ENCODE measurements around the gene STARD9. TPM values are rescaled to one million over a fixed set of nuclear protein-coding genes. Genes with fewer than 3 reads are reported as not detected.

The STARD9 gene
- total RNA-seq, 4 donors from 2014 or later: 22.8 to 67.2 (median 25.2) TPM

DNA sequence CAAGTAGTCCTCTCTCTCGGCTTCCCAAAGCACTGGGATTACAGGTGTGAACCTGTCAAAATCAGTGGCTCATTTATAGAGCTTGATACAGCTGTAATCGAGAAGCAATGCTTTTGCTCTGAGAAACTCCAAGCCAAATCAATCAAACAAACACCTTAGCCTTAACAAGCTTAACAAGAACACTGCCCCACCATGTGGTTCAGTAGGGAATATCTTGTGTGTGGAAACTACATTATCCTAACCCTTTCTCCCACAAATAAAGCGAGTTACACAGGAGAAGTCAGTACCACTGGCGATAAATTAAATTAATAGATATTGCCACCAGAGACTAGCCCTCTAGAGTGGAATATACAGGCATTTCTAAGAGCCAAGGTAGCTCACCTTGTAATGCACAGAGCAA is 147.7 kb downstream of the STARD9 start:
- intact Hi-C loops (cut with DNase I; ENCODE audit: low total_unique reads): no loop called here
- Histone ChIP-seq H3K27ac (no peak overlapping the region), H3K9me3 (no peaks in the 10 kb centered on the region), H3K4me3 (no peak overlapping the region), H3K27me3 (no peaks in the 10 kb centered on the region), H3K36me3 (no peaks in the 10 kb centered on the region), H3K4me1 (no peaks in the 10 kb centered on the region)
- TF ChIP-seq, protein P1, sequence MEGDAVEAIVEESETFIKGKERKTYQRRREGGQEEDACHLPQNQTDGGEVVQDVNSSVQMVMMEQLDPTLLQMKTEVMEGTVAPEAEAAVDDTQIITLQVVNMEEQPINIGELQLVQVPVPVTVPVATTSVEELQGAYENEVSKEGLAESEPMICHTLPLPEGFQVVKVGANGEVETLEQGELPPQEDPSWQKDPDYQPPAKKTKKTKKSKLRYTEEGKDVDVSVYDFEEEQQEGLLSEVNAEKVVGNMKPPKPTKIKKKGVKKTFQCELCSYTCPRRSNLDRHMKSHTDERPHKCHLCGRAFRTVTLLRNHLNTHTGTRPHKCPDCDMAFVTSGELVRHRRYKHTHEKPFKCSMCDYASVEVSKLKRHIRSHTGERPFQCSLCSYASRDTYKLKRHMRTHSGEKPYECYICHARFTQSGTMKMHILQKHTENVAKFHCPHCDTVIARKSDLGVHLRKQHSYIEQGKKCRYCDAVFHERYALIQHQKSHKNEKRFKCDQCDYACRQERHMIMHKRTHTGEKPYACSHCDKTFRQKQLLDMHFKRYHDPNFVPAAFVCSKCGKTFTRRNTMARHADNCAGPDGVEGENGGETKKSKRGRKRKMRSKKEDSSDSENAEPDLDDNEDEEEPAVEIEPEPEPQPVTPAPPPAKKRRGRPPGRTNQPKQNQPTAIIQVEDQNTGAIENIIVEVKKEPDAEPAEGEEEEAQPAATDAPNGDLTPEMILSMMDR (IDR thresholded peaks at IDR 0.05): no peak
- no peak for DNase-seq

- no peaks in the 10 kb centered on the region for H3K4me1 ChIP-seq
- intact Hi-C loops (cut with DNase I; ENCODE audit: low total_unique reads): no loop called here
- H3K9me3 ChIP-seq: no peaks in the 10 kb centered on the region
- H3K27ac ChIP-seq: no peak overlapping the region
- H3K36me3 ChIP-seq: no peaks in the 10 kb centered on the region
- H3K27me3 ChIP-seq: no peaks in the 10 kb centered on the region
- DNase-seq: no peak
- H3K4me3 ChIP-seq: no peak overlapping the region
- TF ChIP-seq, protein P1 (IDR thresholded peaks at IDR 0.05): no peak
- no peak for TF ChIP-seq POLR2A (IDR thresholded peaks at IDR 0.05)
Observed at GRCh38 chr15:42724276-42724675, 148.9 kb downstream of the STARD9 start.

DNA sequence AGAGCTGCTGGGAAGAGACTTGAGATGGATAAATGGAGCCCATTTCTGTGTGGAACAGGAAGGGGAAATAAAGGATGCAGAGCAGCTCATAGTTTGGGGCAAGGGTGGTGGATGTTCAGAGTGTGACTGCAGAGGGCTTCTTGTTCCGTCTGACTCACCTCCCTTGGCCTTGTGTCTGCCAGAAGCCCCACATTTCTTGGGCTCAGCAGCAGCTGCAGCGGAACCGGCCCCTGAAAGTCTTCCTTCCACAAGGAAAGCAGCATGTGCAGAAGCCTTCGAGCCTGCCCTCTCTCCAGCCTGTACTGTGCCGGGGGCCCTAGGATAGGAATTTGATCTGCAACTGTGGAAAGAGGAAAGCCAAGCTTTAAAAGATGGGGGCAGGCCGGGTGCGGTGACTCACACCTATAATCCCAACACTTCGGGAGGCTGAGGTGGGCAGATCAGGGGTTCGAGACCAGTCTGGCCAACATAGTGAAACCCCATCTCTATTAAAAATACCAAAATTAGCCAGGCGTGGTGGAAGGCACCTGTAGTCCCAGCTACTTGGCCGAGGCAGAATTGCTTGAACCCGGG is 150.0 kb downstream of the STARD9 start:
- no peaks in the 10 kb centered on the region for H3K4me1 ChIP-seq
- no peak overlapping the region for H3K27ac ChIP-seq
- TF ChIP-seq POLR2A (IDR thresholded peaks at IDR 0.05): no peak
- TF ChIP-seq, protein P1 (IDR thresholded peaks at IDR 0.05): no peak
- H3K36me3 ChIP-seq: no peaks in the 10 kb centered on the region
- no peak for DNase-seq
- H3K27me3 ChIP-seq: no peaks in the 10 kb centered on the region
- H3K4me3 ChIP-seq: no peak overlapping the region
- intact Hi-C loops (cut with DNase I; ENCODE audit: low total_unique reads): no loop called here
- no peaks in the 10 kb centered on the region for H3K9me3 ChIP-seq

GRCh38 chr15:42726114-42726513 is 150.7 kb downstream of the STARD9 start:
- no peaks in the 10 kb centered on the region for H3K9me3 ChIP-seq
- no peaks in the 10 kb centered on the region for H3K36me3 ChIP-seq
- H3K27me3 ChIP-seq: no peaks in the 10 kb centered on the region
- H3K27ac ChIP-seq: no peak overlapping the region
- intact Hi-C loops (cut with DNase I; ENCODE audit: low total_unique reads): no loop called here
- no peak overlapping the region for H3K4me3 ChIP-seq
- TF ChIP-seq POLR2A (IDR thresholded peaks at IDR 0.05): no peak
- TF ChIP-seq, protein P1 (IDR thresholded peaks at IDR 0.05): no peak
- no peaks in the 10 kb centered on the region for H3K4me1 ChIP-seq
- DNase-seq: no peak

DNA sequence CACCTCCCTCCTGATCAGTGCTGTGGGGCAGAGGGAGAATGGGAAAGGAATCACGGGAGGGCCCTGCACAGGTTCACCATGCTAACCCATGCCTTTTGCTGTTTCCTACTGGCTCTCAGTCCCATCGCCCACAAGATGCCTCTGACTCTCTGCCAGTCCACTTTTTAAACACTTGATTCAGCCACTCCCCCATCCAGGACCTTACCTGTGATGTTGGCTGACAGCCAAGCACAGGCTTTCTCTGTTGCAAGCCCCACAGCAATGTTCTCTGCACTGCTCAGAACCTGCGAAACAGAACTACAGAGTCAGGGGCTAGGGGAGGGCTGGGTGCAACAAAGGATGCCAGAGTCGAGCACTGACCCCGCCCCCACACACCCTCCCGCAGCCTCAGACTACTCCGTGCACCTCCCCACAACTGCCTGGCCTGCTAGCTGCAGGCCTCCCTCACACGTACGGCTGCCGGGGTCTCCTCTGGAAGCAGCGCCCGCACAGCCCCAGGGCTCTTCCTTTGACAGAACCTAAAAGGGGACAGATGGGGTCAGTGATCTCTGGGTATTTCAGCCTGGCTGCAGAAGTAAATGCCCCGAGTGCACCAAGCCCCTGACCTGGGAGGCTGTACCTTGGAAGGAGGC is 152.5 kb downstream of the STARD9 start:
- Histone ChIP-seq H3K27ac (no peak overlapping the region), H3K27me3 (no peaks in the 10 kb centered on the region), H3K36me3 (no peaks in the 10 kb centered on the region), H3K4me3 (no peak overlapping the region), H3K9me3 (no peaks in the 10 kb centered on the region), H3K4me1 (no peaks in the 10 kb centered on the region)
- intact Hi-C loops (cut with DNase I; ENCODE audit: low total_unique reads): no loop called here
- no peak for DNase-seq
- TF ChIP-seq POLR2A (IDR thresholded peaks at IDR 0.05): no peak
- TF ChIP-seq, protein P1 (IDR thresholded peaks at IDR 0.05): no peak

All from uterus (tissue), 4 donors.